Measurements from ENCODE around the gene CSTF1.

Gene CSTF1

DNA sequence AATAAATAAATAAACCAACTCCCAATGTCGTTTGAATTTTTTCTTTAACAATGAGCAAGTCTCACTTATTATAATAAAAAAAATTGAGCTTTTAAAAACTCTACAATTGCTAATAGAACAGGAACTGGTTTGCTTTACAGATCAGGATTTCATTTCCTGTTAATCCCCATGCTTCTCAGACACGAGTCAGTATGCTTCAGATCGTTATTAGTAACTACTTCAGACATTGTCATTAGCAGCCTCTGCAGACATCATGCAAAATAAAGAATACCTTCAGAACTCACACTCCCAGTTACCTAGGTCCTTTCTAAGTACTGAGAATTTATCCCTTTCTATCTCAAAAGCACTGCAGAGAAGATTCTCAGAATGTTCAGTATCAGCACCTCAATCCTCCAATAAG, 43.7 kb upstream of the CSTF1 start:
- TF ChIP-seq, protein P1, sequence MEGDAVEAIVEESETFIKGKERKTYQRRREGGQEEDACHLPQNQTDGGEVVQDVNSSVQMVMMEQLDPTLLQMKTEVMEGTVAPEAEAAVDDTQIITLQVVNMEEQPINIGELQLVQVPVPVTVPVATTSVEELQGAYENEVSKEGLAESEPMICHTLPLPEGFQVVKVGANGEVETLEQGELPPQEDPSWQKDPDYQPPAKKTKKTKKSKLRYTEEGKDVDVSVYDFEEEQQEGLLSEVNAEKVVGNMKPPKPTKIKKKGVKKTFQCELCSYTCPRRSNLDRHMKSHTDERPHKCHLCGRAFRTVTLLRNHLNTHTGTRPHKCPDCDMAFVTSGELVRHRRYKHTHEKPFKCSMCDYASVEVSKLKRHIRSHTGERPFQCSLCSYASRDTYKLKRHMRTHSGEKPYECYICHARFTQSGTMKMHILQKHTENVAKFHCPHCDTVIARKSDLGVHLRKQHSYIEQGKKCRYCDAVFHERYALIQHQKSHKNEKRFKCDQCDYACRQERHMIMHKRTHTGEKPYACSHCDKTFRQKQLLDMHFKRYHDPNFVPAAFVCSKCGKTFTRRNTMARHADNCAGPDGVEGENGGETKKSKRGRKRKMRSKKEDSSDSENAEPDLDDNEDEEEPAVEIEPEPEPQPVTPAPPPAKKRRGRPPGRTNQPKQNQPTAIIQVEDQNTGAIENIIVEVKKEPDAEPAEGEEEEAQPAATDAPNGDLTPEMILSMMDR (IDR thresholded peaks at IDR 0.05; ENCODE audit: insufficient read depth, missing control alignments), result no peak
- DNase-seq (ENCODE audit: insufficient read length, low spot score) (no peak), FAIRE-seq (no peak)

- FAIRE-seq (no peak), DNase-seq (ENCODE audit: insufficient read length, low spot score) (no peak)
- TF ChIP-seq, protein P1 (IDR thresholded peaks at IDR 0.05; ENCODE audit: insufficient read depth, missing control alignments), result no peak
Measured at GRCh38 chr20:56350842-56351241, 41.6 kb upstream of the CSTF1 start.

DNA sequence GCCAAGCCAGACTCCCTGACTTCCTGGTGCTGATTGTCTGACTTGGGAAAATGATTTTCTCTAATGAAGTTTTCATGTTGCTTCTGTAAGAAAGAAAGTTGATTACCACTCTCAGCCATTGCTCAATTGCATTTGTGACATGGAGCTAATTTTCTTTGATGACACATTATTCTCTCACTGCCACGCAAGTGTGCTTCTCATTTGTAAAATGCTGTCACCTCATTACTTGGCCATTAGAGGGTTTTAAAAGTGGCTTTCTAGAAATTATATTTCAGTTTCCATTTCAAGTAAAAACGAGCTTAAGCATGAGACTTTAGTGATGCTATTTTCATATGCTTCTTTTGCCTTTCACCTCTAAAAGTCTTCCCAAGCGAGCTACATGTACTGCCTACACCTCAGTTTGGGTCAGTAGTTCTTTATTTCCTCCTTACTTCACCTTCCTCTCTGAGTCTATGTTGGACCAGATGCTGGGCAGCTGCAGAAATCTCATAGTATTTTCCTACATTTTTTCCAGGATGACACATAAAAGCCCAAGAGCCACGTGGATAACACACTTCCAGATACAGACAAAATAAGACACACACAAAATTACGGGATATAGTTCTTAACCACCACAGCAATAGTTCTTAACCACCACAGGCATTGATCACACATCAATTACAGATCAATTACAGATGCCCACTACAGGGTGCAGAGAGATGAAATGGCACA, 39.9 kb upstream of the CSTF1 start:
- DNase-seq (ENCODE audit: insufficient read length, low spot score) (no peak), FAIRE-seq (no peak)
- TF ChIP-seq, protein P1 (IDR thresholded peaks at IDR 0.05; ENCODE audit: insufficient read depth, missing control alignments), result no peak

- FAIRE-seq (no peak), DNase-seq (ENCODE audit: insufficient read length, low spot score) (no peak)
- TF ChIP-seq, protein P1 (IDR thresholded peaks at IDR 0.05; ENCODE audit: insufficient read depth, missing control alignments), result no peak
Measured at GRCh38 chr20:56353356-56353755, 39.1 kb upstream of the CSTF1 start.

- no peak for FAIRE-seq
- DNase-seq (ENCODE audit: insufficient read length, low spot score), result no peak
- TF ChIP-seq, protein P1 (IDR thresholded peaks at IDR 0.05; ENCODE audit: insufficient read depth, missing control alignments), result no peak
Measured at GRCh38 chr20:56358070-56358469, 34.4 kb upstream of the CSTF1 start.

DNA sequence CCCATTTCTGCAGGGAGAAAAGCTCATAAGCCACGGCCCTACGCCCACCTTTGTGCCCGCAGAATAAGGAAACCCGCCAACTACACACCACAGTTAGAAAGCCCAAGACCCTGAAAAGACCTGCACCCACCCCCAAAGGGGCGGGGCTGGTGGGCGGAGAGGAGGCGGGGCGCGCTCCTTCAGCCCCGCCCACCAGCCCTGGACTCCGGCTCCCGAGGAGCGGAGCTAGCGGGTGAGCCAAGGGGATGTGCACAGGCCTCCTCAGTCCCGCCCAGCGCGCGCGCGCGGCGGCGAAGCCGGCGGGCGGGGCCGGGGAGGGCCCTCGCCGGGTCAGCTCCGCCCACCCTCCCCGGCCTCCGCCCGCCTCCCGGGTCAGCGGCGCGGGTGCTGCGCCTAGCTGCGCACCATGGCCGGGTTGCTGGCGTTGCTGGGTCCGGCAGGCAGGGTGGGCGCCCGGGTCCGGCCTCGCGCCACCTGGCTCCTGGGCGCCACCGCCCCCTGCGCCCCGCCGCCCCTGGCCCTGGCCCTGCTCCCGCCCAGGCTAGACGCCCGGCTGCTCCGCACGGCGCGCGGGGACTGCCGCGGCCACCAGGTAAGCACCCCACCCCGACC, 33.7 kb upstream of the CSTF1 start, which contains the start of gene FAM210B:
Gene FAM210B, plus strand, starts transcription at position 375 of the 612 bp plus-strand sequence. Its CDS starts 32 bp downstream, at position 407.
- FAIRE-seq, result no peak
- TF ChIP-seq, protein P1 (IDR thresholded peaks at IDR 0.05; ENCODE audit: insufficient read depth, missing control alignments), result no peak
- DNase-seq (ENCODE audit: insufficient read length, low spot score), result peak; percentile 92
